ENCODE measurements around the gene HOXB4.

HOXB4 gene

DNA sequence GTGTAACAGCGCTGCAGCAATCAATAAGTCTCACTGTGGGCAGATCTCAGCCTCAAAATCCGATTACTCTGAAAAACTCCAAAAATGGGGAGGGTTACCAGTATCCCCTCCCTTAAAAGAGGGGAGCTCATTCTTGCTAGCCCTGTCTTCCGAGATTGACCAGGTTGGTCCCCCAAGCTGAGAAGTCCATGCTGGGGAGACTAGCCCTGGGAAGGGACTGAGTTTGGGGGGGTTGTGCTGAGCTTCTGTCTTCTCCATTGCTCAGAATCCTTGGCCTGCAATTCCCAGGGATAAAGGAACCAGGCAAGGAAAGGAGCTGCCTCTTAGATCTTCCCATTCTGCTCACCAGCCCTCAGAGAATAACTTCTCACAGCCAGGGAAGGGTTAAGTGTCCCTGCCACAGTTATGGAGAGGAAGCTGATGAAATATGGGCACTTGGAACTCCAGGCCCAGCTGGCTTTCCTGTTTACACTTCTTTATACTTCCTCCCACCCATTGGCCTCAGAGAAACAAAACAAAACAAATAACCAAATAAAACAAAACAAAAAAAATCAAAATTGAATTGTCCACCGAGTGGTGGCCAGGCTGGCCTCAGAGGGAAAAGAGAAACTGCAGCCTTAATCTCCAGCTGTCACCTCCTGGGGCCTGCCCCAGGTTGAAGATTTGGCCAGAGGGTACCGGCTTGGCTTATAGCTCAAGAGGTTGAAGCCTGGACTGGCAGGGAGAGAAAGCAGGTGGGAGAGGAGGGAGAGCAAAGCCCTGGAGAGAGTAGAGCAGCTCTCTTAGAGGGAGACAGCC, 9.3 kb upstream of the HOXB4 start:
- no peak for FAIRE-seq

DNA sequence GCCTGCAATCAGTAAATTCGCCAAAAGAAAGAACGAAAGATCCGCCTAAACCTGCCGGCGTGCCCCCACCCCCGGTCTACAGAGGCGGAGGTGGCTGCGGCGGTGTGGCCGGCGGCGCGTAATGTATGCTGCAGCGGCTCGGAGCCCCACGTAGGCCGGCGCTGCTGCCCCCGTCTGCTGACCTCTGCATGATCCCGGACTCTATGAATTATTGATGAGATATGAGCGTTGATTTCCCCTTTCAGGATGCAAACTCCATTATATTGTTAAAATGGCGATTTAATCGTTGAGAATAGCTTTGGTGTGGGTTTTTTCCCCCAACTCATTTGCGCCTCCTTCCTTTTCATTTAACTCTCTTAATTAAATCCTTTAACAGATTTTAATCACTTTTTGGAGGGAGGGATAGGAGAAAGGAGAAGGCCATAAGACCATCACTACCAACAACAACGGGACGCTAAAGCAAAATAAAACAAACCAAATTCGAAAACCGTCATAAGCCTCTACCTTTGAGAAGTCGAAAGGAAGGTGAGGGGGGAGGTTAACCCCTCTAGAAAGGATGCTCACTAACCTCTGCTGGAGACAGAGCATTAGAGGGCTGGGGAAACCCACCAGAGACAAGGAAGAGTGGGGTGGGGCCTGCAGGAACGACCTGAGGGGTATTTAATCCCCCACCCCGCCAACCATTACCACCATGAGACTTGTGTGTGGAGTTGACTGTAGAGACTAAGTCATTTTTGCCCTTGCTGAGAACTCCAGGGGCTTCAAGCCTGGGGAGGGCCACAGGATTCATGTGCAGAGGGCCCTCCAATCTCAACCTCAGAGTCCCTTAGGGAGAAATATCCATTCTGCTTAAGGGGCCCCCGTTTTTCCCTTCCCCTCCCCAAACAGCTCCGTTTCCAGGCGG, 8.5 kb upstream of the HOXB4 start:
- FAIRE-seq = no peak

DNA sequence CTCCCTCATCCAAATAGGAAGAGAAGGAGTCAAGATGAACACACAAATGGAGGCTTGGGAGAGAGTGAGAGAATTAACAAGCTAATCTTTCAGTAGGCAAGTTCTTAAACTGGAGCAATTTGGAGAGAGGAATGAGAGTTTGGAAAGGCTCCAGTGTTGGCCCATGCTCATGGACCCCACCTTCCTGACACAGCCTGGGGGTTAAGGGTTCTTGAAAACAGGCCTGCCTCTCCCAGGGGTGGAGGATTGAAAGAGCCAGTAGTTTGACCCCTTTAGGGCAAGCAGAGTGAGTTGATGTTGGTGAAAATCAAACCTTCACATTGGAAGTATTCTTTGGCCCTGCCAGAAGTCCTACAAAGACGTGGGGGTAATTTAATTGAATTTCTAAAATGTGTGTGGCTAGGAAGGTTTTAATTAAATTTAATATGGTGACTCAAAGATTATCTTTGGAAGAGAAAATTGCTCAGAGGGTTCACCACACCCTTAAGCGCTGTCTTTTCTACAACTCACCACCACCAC, 6.1 kb upstream of the HOXB4 start:
- FAIRE-seq = no peak

- FAIRE-seq = no peak
Observed at GRCh38 chr17:48583708-48584222, 5.6 kb upstream of the HOXB4 start.

DNA sequence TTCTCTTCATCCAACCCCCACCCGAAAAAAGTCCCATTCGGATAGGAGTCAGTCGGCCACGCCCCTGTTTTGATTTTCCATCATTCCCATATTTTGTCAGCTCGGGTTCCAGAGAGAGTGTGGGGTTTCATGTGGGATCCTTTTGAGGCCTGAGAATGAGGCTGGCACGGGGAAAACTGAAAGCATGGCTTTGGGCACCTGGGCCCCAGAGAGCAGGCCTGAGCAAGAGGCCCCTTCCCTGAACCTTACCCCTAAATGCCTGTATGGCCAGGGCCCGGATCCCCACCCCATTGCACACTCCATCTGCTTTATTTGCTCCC, 4.6 kb upstream of the HOXB4 start:
- FAIRE-seq = no peak

DNA sequence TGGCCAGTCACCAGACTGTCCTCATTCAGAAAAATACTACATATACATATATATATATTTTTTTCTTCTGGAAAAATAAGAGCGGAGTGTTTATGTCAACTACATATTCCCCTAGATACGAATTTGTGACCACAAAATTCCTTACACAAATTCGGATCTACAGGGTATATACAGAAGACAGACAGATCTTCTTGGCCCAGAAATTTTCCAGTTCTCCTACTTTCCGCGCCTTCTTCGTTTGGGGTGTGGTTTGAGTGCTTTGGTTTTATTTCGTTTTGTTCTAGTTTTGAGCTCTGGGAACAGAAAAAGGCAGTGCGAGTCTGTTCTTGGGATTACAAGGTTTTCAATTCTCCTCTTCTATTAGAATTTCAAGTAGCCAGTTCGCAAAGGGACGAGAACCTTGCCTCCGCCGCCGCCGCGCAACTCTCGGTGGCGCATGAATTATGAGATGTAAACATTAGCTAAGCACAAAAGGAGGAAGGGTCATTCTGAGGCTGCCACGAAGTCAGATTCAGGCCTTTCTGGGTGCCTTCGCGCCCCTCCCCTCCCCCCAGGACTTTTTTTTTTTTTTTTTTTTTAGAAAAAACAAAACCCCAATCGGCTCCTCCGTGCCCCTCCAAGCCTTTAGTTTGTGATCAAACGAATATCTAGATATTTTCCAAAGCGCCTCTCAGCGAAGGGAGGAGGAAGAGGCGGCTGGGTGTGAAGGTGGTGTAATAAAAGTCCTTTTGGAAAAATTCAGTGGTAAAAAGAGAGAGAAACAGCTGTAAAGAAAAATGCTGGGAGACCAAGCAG, 1.8 kb upstream of the HOXB4 start:
- no peak for FAIRE-seq

DNA sequence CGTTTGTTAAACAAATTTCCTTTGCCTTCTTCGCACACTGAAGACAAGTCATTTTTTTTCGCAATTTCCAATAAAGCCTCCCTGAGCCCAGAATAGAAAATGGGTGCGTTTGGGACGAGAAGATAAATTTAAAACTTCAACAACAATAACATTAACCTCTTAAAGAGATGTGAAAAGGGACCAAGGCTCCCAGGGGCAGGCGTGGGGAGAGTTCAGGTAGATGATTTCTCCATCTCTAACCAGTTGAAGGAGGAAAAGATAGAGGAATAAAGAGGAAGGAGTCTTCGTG, 1.3 kb upstream of the HOXB4 start:
- FAIRE-seq = no peak

DNA sequence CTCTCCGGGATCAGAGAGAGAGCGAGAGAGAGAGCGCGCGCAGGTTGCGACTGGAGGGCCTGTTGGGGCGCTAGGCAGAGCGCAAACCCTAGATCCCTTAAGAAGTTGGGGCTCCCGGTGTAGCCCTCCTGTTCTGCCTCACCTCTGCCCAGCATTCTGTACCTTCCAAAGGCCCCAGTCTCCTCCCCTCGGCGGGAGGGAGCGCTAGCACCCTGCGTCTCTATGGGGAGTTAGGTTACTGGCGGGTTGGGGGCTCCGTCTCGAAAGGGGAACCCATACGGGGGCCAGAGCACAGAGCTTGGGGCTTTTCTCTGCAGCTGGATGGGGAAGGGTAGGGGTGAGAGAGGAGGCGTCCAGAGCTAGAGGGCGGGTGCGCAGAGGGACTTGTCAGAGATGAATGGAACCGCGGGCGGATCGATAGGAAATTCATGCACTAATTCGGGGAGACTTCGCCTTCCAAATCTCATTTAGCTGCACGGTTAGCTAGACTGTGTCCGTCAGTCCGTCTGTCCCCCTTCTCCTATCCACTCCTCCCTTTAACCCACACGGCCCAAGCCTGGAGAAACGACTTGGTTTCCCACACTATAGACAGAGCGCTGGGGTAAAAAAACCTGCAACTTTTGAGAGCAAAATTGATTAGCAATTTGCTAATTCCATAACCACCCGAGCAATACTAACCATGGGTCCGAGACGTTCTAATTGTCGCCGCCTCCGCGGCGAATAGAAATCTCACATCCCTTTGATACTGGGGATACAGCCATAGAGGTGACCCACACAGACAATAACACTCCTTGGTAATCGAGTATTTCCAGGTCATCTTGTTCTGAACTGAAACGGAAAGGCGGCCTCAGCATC, 693 bp upstream of the HOXB4 start:
- FAIRE-seq = no peak

DNA sequence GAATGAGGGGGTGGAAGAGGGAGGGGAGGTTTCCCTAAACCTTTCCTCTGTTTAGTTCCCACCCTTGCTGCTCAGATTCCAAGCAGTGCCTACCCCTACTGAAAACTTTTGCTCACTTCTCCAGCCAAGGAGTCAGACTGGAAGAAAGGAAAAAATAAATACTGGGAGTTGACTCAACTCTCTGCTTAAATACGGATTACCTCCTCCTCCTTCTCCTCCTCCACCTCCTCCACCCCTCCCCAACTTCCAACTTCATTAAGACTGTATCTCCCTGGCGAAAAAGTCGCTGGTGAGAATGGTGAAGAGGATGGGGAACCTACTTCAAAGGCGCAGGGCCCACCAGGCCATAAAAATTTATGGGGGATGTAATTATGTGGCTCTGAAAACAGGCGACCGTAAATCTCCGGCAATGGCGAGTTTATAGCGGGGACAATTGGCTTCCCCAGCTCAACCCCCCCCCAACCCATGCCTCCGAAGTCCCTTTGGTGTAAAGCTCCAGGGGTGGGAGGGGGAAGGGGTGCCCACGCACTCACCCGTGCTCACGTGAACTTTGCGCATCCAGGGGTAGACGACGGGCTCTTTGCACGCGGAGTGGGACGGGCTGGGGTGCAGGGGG, 712 bp downstream of the HOXB4 start:
- no peak for FAIRE-seq

GRCh38 chr17:48576479-48577309, 1.5 kb downstream of the HOXB4 start:
- FAIRE-seq = no peak

GRCh38 chr17:48575673-48576478, 2.3 kb downstream of the HOXB4 start:
- FAIRE-seq = no peak

DNA sequence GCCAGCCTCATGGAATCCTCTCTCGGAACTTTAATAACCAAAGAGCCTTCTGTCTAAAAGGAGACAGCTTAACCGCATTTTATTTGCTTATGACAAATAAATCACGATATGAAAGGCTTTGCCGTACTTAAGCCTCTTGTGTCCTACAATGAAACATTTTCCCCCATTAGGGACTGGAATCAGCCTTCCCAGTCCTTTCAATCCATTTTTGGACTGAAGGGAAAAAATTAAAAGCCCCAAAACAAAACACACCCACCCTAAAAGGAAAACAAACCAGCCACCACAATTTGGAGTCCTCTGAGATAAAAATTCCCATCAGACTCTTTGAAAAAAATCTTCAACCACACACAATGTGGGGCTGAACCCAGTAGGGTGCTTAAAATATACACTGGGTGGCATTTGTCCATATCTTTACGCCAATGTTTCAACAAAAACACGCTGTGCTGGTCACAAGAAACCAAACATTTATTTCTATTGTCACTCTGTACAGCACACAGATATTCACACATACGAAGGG, 3.0 kb downstream of the HOXB4 start:
- no peak for FAIRE-seq

GRCh38 chr17:48574505-48575065, 3.6 kb downstream of the HOXB4 start:
- FAIRE-seq = no peak

- no peak for FAIRE-seq
Observed at GRCh38 chr17:48571826-48572417, 6.2 kb downstream of the HOXB4 start.

- peak; percentile 23 for FAIRE-seq
Observed at GRCh38 chr17:48571024-48571818, 6.9 kb downstream of the HOXB4 start.

DNA sequence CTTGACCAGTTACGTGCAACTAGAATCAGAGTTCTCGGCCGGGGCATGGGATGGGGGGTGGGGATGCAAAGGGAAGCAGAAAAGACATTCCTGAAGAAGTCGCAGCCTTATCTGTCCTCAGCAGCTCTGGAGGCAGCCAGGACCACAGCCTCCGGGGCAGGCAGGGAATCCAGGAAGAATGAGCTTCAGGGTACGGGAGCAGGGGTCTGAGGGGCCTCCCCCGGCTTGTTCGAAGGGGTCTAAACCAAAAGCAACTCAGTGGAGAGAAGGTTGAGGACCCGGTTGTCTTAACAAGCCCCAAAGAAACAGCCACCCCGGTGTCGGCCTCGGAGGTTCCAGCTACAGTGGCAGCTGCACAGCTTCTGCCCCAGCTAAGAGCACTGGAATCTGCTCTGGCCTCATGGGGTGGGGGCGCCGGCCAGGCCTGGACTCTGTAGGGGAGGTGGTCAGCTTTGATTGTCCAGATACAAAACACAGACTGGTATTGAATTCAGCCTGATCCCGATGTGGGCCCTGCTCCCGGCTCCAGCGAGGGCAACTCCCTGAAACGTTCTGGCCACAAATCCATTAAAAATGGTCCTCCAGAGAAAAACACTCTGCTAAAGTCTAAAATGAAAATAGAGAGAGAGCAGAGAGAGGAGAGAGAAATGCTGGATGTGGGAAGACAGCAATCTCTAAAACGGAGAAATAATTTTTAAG, 7.7 kb downstream of the HOXB4 start:
- no peak for FAIRE-seq

- no peak for FAIRE-seq
Observed at GRCh38 chr17:48569674-48570324, 8.4 kb downstream of the HOXB4 start.
